Kidney epithelial cell (primary cell): ENCODE measurements around the gene TBC1D2. TPM values are rescaled to one million over a fixed set of nuclear protein-coding genes. Genes with fewer than 3 reads are reported as not detected.
A peak's percentile ranks its signal among the peaks of the same experiment; 100 is the strongest.

Experiments
- DNase-seq: peaks from one replicate; pipeline ENCODE4 v3.0.0-alpha.2; 2010; ENCODE audit warnings: low read depth
- H3K27me3 ChIP-seq: 2 replicates; pipeline ENCODE4 v1.6.0; 2011; ENCODE audit warnings: low read length; ENCODE audit not compliant: control insufficient read depth, insufficient read depth
- H3K36me3 ChIP-seq: 2 replicates; pipeline ENCODE4 v1.5.1; 2011; ENCODE audit warnings: low read length; ENCODE audit not compliant: control insufficient read depth, insufficient read depth
- H3K4me3 ChIP-seq: 2 replicates; pipeline ENCODE4 v1.5.1; 2011; ENCODE audit warnings: low read depth, mild to moderate bottlenecking, control low read depth, low read length
- CTCF ChIP-seq: IDR thresholded peaks from 2 replicates; pipeline ENCODE4 v1.5.1; 2011; ENCODE audit warnings: mild to moderate bottlenecking, moderate library complexity, low read length, control low read depth, inconsistent platforms; ENCODE audit not compliant: insufficient read depth, poor library complexity, severe bottlenecking
- total RNA-seq: library from RNA; depleted of rRNA; stranded (reverse); fragments of >200 nt; gene quantifications from 2 replicates; pipeline ENCODE4 v1.2.3, GENCODE V29; 2015

Gene TBC1D2
- total RNA-seq, 1 donor from 2014 or later: 21.4 TPM

DNA sequence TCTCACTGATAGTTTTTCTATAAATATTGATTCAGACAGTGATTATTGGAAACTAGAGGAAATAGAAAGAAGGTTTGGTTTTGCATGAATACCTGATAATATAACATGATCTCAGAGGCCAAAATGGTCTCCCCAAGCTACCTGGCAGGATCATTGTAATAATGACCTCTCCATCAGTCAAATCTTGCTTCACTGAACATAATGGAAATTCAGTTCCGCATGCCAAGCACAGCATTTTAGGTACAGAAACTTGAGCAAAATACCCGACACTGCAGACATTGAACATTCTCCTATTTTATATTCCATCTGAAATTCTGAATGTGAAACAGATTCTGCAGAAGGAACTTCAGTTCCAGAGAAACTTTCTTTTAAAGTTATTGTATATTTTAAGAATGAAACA, 9.1 kb upstream of the TBC1D2 start:
- DNase-seq: no peak
- TF ChIP-seq CTCF: no peak
- Histone ChIP-seq H3K36me3 (no peaks in the 10 kb centered on the region), H3K4me3 (no peak overlapping the region), H3K27me3 (no peaks in the 10 kb centered on the region)

DNA sequence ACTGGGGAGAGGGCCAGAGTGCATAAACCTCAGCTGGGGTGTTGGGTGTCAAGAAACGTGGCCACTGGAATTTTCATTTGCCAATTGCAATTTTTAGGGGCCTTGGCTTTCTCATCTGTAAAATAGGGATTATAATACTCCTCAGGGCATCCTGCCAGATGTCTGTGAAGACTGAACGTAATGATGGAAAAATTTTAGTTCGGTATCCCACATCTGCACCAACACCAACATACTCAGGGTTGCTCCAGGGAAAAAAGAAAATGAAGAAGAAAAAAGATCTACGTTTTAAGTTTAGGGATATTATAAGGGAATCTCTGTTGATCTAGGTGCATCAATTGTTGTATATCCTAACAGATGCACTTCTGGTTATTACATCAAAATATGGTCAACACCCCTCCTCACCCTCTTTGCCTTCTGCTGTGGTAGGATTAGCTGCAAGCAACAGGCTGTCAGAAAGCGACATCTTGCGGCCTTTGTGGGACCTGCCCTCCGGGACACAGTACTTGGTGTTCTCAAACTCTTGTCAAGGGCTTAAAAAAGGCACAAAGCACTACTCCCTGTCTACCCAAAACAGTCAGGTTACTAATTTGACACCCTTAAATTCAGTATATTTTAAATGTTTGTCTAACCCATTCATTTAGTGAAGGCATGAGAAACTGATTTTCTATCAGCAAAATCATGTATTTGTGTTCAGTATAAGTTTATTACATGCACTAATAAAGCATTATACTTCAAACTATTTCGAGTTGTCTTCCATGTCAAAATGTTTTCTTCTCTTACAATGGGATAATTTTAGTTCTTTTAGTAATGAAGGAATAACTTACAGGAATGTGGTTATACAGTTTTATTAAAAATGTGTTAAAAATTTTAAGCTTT, 8.3 kb upstream of the TBC1D2 start:
- H3K27me3 ChIP-seq: no peaks in the 10 kb centered on the region
- TF ChIP-seq CTCF: peak; percentile 96
- no peak for DNase-seq
- H3K36me3 ChIP-seq: no peaks in the 10 kb centered on the region
- no peak overlapping the region for H3K4me3 ChIP-seq

GRCh38 chr9:98263080-98263479, 7.6 kb upstream of the TBC1D2 start:
- H3K4me3 ChIP-seq: no peak overlapping the region
- no peak for TF ChIP-seq CTCF
- no peaks in the 10 kb centered on the region for H3K36me3 ChIP-seq
- no peak for DNase-seq
- no peaks in the 10 kb centered on the region for H3K27me3 ChIP-seq

GRCh38 chr9:98262056-98262455, 6.6 kb upstream of the TBC1D2 start:
- Histone ChIP-seq H3K4me3 (no peak overlapping the region), H3K27me3 (no peaks in the 10 kb centered on the region), H3K36me3 (no peaks in the 10 kb centered on the region)
- no peak for TF ChIP-seq CTCF
- no peak for DNase-seq

- Histone ChIP-seq H3K4me3 (no peak overlapping the region), H3K27me3 (no peaks in the 10 kb centered on the region), H3K36me3 (no peaks in the 10 kb centered on the region)
- DNase-seq: no peak
- no peak for TF ChIP-seq CTCF
Observed at GRCh38 chr9:98260635-98261034, 5.2 kb upstream of the TBC1D2 start.

- DNase-seq: no peak
- H3K36me3 ChIP-seq: no peaks in the 10 kb centered on the region
- TF ChIP-seq CTCF: no peak
Observed at GRCh38 chr9:98259791-98260190, 4.3 kb upstream of the TBC1D2 start.

More at GRCh38 chr9:98259791-98260190, 4.3 kb upstream of the TBC1D2 start:
- Histone ChIP-seq H3K4me3 (no peak overlapping the region), H3K27me3 (no peaks in the 10 kb centered on the region)
